Peyer's patch (tissue), 4 donors: Measurements from ENCODE around the gene BLMH.

Experiments
- POLR2A ChIP-seq, 2 donors: fragments of 450-650 bp; IDR thresholded peaks; one replicate each; pipeline ENCODE4 v1.5.1; 2017; ENCODE audit warnings: antibody characterized with exemption in 2 of 2, mild to moderate bottlenecking in 2 of 2, moderate library complexity in 2 of 2
- TF ChIP-seq, protein P1 (sequence below), 6 experiments: fragments of 450-650 bp in 4 of 6; fragments of 200-600 bp in 2 of 6; sonication (generic) in 1 of 6; IDR thresholded peaks; one replicate each; pipeline ENCODE4 v1.5.1; 2017 to 2019; ENCODE audit warnings: antibody characterized with exemption in 6 of 6, mild to moderate bottlenecking in 3 of 6, moderate library complexity in 1 of 6

DNA sequence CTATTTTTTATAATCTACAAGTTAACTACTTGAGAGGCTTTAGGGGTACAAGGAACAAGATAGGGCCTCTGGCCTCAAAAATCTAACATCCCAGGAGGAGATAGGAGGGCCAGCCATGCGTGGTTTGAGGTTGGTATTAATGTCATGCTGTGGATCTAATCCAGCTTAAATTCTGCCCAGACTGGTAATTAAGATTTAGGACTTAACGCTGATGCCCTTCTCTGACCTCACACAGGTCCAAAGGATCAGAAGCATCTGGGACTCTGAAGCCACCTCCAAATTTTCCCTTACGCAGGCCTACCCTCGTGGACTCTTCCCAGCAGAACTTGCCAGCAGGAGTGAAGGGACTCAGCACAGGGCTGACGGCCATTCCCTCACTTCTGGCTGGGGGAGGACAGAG, 71.3 kb downstream of the BLMH start:
- no peak for TF ChIP-seq POLR2A (IDR thresholded peaks at IDR 0.05)
- TF ChIP-seq, protein P1, sequence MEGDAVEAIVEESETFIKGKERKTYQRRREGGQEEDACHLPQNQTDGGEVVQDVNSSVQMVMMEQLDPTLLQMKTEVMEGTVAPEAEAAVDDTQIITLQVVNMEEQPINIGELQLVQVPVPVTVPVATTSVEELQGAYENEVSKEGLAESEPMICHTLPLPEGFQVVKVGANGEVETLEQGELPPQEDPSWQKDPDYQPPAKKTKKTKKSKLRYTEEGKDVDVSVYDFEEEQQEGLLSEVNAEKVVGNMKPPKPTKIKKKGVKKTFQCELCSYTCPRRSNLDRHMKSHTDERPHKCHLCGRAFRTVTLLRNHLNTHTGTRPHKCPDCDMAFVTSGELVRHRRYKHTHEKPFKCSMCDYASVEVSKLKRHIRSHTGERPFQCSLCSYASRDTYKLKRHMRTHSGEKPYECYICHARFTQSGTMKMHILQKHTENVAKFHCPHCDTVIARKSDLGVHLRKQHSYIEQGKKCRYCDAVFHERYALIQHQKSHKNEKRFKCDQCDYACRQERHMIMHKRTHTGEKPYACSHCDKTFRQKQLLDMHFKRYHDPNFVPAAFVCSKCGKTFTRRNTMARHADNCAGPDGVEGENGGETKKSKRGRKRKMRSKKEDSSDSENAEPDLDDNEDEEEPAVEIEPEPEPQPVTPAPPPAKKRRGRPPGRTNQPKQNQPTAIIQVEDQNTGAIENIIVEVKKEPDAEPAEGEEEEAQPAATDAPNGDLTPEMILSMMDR (IDR thresholded peaks at IDR 0.05) = no peak
